PC-9 (cell line): Measurements from ENCODE around the gene THBS3. TPM values are rescaled to one million over a fixed set of nuclear protein-coding genes. Genes with fewer than 3 reads are reported as not detected.
"Not testable (repeated sequence)": the region's sequence is repeated elsewhere in the genome, so short reads cannot be mapped to it uniquely, and the experiment has no call there.

Experiments used
- BruUV-seq: library from RNA; stranded (reverse); fragments of 400-500 nt; replicated peaks from 2 replicates; lab custom pipeline; 2021; lab: Mats Ljungman, UMichigan
- CTCF ChIA-PET: fragments of 300-600 bp; sonication (Branson Sonifier 250); formaldehyde crosslinking; loops from one replicate; lab custom pipeline; 2022; ENCODE audit warnings: antibody characterized with exemption; lab: Charles Lee
- POLR2A ChIA-PET: fragments of 300-600 bp; sonication (Branson Sonifier 250); formaldehyde crosslinking; loops from one replicate; lab custom pipeline; 2022; ENCODE audit warnings: antibody characterized with exemption; ENCODE audit not compliant: unreplicated experiment; lab: Charles Lee
- DNase-seq, 2 experiments: peaks; one replicate each; pipeline versions ENCODE4 v3.0.0 to v3.0.0-alpha.2; 2015 to 2022; ENCODE audit warnings: mixed read lengths in 1 of 2
- H2AFZ ChIP-seq: fragments of 200-600 bp; sonication (generic); 2 replicates; pipeline ENCODE4 v1.8.1; 2017; ENCODE audit warnings: antibody characterized with exemption
- H3F3A ChIP-seq: fragments of 200-600 bp; sonication (generic); 2 replicates; pipeline ENCODE4 v1.8.1; 2017; ENCODE audit warnings: antibody characterized with exemption, mild to moderate bottlenecking, low read depth; ENCODE audit not compliant: insufficient read depth
- H3K27ac ChIP-seq: fragments of 200-600 bp; sonication (generic); 2 replicates; pipeline ENCODE4 v1.6.1; 2016; ENCODE audit warnings: mixed run types
- H3K27me3 ChIP-seq: fragments of 200-600 bp; sonication (generic); 2 replicates; pipeline ENCODE4 v1.6.1; 2016; ENCODE audit warnings: low read depth, mixed run types; ENCODE audit not compliant: insufficient read depth
- H3K36me3 ChIP-seq: fragments of 200-600 bp; sonication (generic); 2 replicates; pipeline ENCODE4 v1.6.1; 2016; ENCODE audit warnings: low read depth, mixed run types
- H3K4me1 ChIP-seq: fragments of 200-600 bp; sonication (generic); replicated peaks from 2 replicates; pipeline ENCODE4 v1.6.1; 2016; ENCODE audit warnings: mixed run types; ENCODE audit not compliant: insufficient read depth
- H3K4me2 ChIP-seq: fragments of 200-600 bp; sonication (generic); 2 replicates; pipeline ENCODE4 v1.6.1; 2017; ENCODE audit warnings: mixed run types
- H3K4me3 ChIP-seq: fragments of 200-600 bp; sonication (generic); 2 replicates; pipeline ENCODE4 v1.6.1; 2016; ENCODE audit warnings: mixed run types
- H3K79me2 ChIP-seq: fragments of 200-600 bp; sonication (generic); 2 replicates; pipeline ENCODE4 v1.6.1; 2017; ENCODE audit warnings: low read depth, mixed run types
- H3K9me2 ChIP-seq: fragments of 200-600 bp; sonication (generic); 2 replicates; pipeline ENCODE4 v1.8.1; 2017; ENCODE audit warnings: mild to moderate bottlenecking; ENCODE audit not compliant: insufficient read depth
- H3K9me3 ChIP-seq: fragments of 200-600 bp; sonication (generic); 2 replicates; pipeline ENCODE4 v1.8.1; 2016; ENCODE audit warnings: low read depth; ENCODE audit not compliant: insufficient read depth
- H4K20me1 ChIP-seq: fragments of 200-600 bp; sonication (generic); 2 replicates; pipeline ENCODE4 v1.8.1; 2017; ENCODE audit not compliant: insufficient read depth
- CTCF ChIP-seq: fragments of 200-600 bp; sonication (generic); conservative IDR thresholded peaks from 2 replicates; pipeline ENCODE4 v1.6.1; 2017; ENCODE audit warnings: mixed run types, antibody characterized with exemption, mild to moderate bottlenecking, moderate library complexity
- EZH2 ChIP-seq: fragments of 200-600 bp; sonication (generic); IDR thresholded peaks from 2 replicates; pipeline ENCODE4 v1.8.0; 2017; ENCODE audit warnings: antibody characterized with exemption, low read depth
- intact Hi-C: fragments of 100-400 bp; cut with micrococcal nuclease; formaldehyde crosslinking; loops from one replicate; pipeline ENCODE4 v1.10.0; 2022; ENCODE audit not compliant: unreplicated experiment
- total RNA-seq: library from RNA; stranded (reverse); gene quantifications from 2 replicates; pipeline ENCODE4 v1.2.3, GENCODE V29; 2021

Gene THBS3
- total RNA-seq, 1 experiment from 2014 or later: 45.4 TPM

GRCh38 chr1:155192346-155193274 lies 15.1 kb downstream of the THBS3 start:
- DNase-seq: peak; percentile 51 to 82
- peaks cover 14% of the 10 kb centered on the region for H3K4me1 ChIP-seq
- H3K27me3 ChIP-seq: no peaks in the 10 kb centered on the region
- no peaks in the 10 kb centered on the region for H3K36me3 ChIP-seq
- TSS peak; percentile 21 for BruUV-seq
- intact Hi-C loops: loop anchor here (2.0 to 5.0 kb wide), 3 partner anchors 16 to 130 kb away; partner anchors contain the start of gene RUSC1
- peak overlapping the region; percentile 77 for H2AFZ ChIP-seq
- H3K9me2 ChIP-seq: no peaks in the 10 kb centered on the region
- peaks cover 21% of the 10 kb centered on the region; the same call in 1 of the 2 replicates for H3F3A ChIP-seq
- H3K27ac ChIP-seq: peak overlapping the region; percentile 59
- H3K4me2 ChIP-seq: peak overlapping the region; percentile 95
- TF ChIP-seq EZH2: no peak
- no peak for TF ChIP-seq CTCF
- H3K4me3 ChIP-seq: peak overlapping the region; percentile 73
- ChIA-PET POLR2A (interaction anchor here (0.6 to 2.5 kb wide), 8 partner anchors 7 to 953 kb away, joined by 3 to 17 read pairs (median 4); partner anchors contain the start of genes CLK2 and KRTCAP2), CTCF (interaction anchor here (0.5 to 2.7 kb wide), 6 partner anchors 8 to 1583 kb away, joined by 3 to 15 read pairs (median 7); partner anchors contain the start of genes KRTCAP2 and TRIM46)
- no peaks in the 10 kb centered on the region for H3K9me3 ChIP-seq
- no peaks in the 10 kb centered on the region for H4K20me1 ChIP-seq
- no peaks in the 10 kb centered on the region for H3K79me2 ChIP-seq

DNA sequence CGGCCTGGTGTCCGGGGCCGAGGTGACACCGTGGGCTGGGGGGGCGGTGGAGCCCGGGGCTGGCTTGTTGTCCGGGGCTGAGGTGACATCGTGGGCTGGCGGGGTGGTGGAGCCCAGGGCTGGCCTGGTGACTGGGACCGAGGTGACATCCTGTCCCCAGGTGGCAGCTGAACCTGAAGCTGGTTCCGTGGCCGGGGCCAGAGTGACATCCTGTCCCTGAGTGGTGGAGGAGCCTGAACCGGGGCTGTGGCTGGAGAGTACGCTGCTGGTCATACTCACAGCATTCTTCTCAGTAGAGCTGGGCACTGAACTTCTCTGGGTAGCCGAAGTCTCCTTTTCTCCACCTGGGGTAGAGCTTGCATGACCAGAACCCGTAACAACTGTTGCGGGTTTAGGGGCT lies 15.8 kb downstream of the THBS3 start:
- ChIA-PET POLR2A (no interaction called here), CTCF (no interaction called here)
- Histone ChIP-seq H3K9me3 (no peaks in the 10 kb centered on the region), H4K20me1 (no peaks in the 10 kb centered on the region), H3K4me3 (no peak overlapping the region), H2AFZ (no peak overlapping the region), H3K27me3 (no peaks in the 10 kb centered on the region), H3K4me2 (peak overlapping the region; percentile 95; the same call in 1 of the 2 replicates), H3K79me2 (no peaks in the 10 kb centered on the region), H3K27ac (no peak overlapping the region), H3K36me3 (no peaks in the 10 kb centered on the region), H3F3A (peaks cover 21% of the 10 kb centered on the region; the same call in 1 of the 2 replicates), H3K4me1 (peaks cover 16% of the 10 kb centered on the region), H3K9me2 (no peaks in the 10 kb centered on the region)
- no peak for TF ChIP-seq EZH2
- TF ChIP-seq CTCF: no peak
- no TSS peak for BruUV-seq
- intact Hi-C loops: loop anchor here (2.0 to 5.0 kb wide), 3 partner anchors 15 to 130 kb away; partner anchors contain the start of gene RUSC1
- no peak for DNase-seq

DNA sequence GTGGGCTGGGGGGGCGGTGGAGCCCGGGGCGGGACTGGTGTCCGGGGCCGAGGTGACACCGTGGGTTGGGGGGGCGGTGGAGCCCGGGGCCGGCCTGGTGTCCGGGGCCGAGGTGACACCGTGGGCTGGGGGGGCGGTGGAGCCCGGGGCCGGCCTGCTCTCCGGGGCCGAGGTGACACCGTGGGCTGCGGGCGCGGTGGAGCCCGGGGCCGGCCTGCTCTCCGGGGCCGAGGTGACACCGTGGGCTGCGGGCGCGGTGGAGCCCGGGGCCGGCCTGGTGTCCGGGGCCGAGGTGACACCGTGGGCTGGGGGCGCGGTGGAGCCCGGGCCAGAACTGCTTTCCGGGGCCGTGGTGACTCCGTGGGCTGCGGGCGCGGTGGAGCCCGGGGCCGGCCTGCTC lies 17.8 kb downstream of the THBS3 start:
- POLR2A ChIA-PET, H4K20me1 ChIP-seq, H3K27ac ChIP-seq, H3K4me2 ChIP-seq, H3K9me2 ChIP-seq, H2AFZ ChIP-seq, H3K36me3 ChIP-seq, H3K27me3 ChIP-seq, H3K79me2 ChIP-seq, H3K4me3 ChIP-seq, DNase-seq, H3K9me3 ChIP-seq, BruUV-seq, CTCF ChIA-PET: not testable (repeated sequence)
- Histone ChIP-seq H3F3A (peaks cover 21% of the 10 kb centered on the region; the same call in 1 of the 2 replicates), H3K4me1 (peaks cover 22% of the 10 kb centered on the region)
- intact Hi-C loops: loop anchor here (5.0 kb wide), 2 partner anchors 37 to 132 kb away; partner anchors contain the start of gene RUSC1
